ENCODE measurements around the gene EPHA8.
A peak's percentile ranks its signal among the peaks of the same experiment; 100 is the strongest.

Gene EPHA8

DNA sequence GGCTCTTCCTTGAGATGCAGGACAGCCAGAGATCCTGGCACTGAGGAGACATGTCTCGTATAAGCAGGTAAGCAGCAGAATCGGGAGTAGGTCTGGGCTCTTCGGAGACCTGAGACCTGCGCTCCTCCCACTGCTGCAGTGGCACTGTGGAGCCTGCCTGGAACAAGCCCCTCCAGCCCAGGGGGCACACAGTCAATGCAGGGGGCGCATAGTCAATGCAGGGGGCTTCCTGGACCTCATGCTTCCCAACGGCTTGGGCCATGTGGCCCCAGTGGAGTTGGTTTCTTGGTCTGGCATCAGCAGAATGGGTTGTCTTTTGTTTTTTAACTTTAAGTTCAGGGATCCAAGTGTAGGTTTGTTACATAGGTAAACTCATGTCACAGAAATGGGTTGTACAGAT is 27.9 kb upstream of the EPHA8 start:
- no peak for DNase-seq

DNA sequence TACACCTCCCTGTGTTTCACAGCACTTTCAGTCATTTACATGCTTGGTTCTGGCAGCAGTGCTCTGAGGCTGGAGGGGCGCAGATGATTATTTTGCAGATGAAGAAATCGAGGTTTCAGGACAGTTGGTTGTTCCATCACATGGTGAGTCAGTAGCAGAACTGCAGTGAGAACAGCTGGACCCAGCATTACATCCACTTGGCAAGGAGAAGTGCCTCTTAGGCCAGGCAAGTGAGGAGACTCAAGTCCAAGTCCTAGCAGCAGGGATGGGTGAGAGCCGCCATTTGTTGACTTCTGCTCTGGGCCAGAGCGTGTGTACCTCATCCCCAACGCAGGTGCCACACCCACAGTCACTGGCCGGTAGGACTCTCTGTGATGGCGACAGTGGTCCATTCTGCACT is 26.8 kb upstream of the EPHA8 start:
- DNase-seq: no peak

DNA sequence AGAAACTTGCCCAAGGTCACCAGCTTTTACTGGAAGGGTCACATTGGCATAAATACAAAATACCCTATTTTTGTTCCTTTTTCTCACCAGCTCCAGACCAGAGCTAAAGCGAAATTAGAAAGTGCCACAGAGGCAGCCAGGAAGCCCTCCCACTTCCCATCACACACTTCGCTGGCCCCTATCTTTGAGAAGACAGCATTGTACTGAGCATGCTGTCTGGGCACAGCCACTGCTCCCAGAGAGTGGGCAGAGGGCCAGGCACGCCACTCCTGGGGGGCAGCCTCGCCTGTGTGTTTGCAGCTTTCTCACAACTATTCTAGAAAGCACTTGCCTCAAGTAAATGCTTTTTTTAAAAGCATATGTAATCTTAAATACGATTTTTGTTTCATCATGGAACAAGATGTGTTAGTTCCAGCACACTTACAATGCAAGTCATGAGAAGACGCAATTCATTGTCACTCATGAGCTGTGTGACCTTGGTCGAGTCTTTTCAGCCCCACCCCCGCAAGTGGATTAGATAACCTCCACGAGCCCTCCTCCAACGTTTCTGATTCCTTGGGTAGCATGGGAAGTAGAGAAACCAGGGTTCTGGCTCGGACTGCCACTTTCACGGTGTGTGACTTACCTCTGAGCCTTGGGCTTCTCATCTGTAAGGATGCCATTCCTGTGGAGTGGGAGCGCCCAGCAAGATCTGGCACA is 25.7 kb upstream of the EPHA8 start:
- peak in 19 of 56 donors; percentile 5 to 45 (median 18) for DNase-seq

DNA sequence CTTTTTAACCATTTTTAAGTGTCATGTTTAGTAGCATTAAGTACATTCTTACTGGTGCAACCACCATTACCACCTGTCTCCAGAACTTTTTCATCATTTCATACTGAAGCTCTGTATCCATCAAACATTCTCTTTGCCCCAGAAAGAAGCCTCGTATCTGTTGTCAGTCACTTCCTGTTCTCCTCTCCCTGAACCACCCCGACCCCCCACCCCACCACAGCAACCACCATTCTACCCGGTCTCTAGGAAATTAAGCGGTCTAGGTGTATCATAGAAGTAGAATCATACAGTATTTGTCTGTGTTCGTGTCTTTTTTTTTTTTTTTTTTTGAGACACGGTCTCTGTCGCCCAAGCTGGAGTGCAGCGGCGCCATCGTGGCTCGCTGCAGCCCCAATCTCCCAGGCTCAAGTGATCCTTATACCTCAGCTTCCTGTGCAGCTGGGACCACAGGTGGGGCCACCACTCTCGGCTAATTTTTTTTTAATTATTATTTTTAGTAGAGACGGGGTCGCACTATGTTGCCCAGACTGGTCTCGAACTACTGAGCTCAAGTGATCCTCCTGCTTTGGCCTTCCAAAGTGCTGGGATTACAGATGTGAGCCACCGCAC is 23.7 kb upstream of the EPHA8 start:
- no peak for DNase-seq

- no peak for DNase-seq
Measured at GRCh38 chr1:22540337-22540736, 23.0 kb upstream of the EPHA8 start.

GRCh38 chr1:22542886-22543285 is 20.4 kb upstream of the EPHA8 start:
- DNase-seq: no peak

- no peak for DNase-seq
Measured at GRCh38 chr1:22543679-22544078, 19.6 kb upstream of the EPHA8 start.

DNA sequence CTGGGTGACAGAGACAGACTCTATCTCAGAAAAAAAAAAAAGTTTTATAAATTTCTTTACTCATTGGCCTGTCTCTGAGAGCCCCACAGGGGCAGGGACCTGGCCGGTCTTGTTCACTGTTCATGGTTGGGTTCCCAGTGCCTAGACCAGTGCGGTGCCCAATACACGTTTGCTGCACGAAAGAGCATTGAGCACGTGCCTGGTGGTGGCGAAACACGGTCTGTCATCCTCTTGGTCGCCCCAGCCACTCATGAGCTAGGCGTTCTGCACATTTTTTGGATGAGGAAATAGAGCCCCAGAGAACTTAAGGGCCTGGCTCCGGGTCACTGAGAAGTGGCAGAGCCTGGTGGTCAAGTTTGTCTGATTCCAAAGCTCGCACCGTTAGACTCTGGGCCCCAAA is 18.7 kb upstream of the EPHA8 start:
- DNase-seq: no peak

DNA sequence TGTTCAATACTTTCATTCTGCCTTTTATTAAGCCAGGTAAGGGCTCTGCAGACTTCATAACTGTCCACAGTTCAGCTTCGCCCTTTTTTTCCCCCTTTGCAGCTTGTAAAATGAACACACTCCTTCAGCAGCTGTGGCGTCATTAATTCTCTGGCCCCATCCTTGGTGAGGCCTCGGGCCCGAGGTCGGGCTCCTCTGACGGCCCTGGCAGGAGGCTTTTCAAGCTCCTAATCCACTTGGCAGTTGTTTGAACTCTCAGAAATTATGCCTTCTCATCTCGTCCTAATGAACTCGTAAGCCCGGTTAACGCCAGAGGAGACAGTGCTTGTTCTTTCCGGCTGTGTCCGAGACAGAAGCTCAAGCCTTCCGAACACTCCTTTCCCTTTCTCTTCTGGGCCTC is 18.1 kb upstream of the EPHA8 start:
- peak in 1 of 56 donors; percentile 24 for DNase-seq

DNA sequence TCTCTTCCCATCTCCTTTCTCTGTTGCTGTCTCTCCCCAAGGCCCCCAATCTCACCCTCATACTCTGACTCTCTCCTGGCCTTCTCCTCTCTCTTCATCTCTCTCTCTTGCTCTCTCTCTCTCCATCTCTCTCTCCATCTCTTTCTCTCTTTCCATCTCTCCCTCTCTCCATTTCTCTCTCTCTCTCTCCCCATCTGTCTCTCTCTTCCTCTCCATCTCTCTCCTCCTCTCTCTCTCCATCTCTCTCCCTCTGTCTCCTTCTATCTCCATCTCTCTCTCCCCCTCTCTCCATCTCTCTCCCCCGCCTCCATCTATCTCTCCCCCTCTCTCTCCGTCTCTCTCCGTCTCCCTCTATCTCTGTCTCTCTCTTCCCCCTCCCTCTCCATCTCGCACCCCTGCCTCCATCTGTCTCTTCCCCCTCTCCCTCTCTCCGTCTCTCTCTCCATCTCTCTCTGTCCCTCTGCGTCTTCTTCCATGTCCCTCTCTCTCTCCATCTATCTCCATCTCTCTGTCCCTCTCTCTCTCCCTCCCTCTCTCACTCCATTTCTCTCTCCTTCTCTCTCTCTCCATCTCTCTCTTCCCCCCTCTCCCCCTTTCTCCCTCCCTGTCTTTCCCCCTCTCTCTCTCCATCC is 16.0 kb upstream of the EPHA8 start:
- no peak for DNase-seq

- no peak for DNase-seq
Measured at GRCh38 chr1:22547818-22548462, 15.3 kb upstream of the EPHA8 start.

GRCh38 chr1:22550021-22550420 is 13.3 kb upstream of the EPHA8 start:
- DNase-seq: no peak

GRCh38 chr1:22551591-22551990 is 11.7 kb upstream of the EPHA8 start:
- DNase-seq: no peak

DNA sequence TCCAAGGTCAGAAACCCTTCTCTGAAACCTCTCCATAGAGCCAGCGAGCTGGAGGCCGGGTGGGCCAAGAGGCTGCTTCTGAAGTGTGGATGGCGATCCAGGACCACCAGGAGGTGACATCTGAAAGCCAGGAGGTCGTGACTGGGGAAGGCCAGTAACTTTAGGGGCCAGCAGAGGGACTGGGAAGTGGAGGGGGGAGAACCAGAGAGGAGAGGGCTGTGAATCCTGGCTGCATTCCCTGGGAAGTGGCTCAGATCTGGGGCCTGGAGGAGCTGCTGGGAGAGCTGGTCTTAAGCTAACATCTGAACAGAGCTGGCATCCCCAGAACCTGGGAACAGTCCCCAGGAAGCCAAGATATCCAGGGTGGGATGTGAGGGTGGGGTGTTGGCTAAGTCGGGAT is 11.3 kb upstream of the EPHA8 start:
- DNase-seq: no peak

GRCh38 chr1:22553104-22553880 is 10.0 kb upstream of the EPHA8 start:
- DNase-seq: no peak

DNA sequence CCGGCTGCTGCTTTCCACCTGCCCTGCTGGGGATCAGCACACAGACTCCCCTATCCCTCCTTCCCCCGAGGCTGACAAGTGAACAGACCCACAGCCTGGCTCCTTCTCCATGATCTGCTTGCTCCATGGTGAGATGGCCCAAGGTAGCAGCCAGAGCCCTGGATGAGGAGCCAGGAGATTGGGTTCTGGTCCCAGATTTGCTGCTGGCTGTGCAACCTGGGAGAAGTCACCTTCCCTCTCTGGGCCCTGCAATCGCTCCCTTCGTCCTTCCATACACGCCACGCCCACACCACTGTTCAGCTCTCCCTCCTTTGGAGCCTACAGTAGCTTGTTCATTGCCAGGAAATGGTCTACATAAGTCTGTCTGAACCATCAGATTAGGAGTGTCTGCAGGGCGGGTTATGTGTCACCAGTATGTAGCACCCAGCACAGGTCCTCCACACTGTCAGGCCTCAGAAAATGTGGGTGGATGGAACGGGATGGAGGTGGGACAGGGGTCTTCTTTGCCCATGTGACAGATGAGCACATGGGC is 9.2 kb upstream of the EPHA8 start:
- no peak for DNase-seq

- DNase-seq: no peak
Measured at GRCh38 chr1:22555371-22555656, 8.0 kb upstream of the EPHA8 start.

DNA sequence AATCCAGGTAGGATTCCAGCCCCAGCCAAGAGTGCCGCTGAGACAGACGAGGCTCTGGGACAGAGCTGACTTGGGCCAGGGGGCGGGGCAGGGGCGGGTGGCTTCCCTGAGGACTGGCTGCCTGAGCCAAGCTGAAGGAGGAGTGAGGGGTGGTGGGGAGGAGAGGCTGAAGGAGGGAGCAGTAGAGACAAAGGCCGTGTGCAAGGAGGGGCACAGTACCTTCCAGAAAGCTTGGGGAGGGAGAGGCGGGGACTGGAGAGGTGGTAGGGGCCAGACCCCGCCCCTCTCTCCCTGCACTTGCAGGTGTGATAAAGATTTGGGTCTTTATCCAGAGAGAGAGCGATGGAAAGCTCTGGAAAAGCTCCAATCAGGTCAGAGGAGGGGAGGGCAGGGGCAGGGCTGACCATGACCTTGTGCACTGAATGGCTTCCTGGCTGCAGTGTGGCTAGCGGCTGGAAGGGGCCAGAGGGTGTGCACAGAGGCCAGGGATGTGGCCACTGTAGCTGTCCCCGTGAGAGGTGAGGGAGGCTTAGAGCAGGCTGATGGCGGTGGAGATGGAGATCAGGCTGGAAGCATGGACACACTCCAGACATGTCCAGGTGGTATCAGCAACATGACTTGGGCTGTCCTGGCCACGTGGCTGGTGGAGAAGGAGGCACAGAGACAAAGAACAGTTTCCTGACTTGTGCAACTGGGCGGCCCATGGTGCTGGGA is 6.7 kb upstream of the EPHA8 start:
- DNase-seq: no peak

DNA sequence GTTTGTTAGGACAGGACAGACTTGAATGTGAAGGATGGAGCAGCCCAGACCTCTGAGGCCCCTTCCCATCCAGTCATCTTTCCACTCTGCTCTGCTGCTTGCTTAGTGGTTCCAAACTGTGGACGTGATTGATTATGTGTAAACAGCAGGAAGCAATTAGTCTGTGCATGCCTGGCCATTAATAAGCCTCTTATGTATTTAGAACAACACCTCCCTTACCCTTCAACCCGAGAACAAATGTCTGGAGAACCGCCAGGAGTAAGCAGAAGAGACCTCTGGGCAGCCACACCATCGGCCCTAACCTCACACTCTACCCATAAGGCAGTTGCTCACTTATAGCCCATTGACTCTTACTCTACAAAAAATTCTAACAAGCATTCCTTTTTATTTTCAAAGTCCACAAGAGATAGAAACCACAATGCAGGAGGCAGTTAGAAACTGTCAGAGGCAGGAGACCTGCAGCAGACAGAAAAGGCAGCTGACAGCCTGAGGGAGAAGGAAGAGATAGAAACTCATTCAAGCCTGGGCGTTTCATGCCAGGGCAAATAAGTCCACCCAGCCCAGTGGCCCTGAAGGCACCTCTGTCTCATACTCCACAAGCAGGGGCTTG is 5.8 kb upstream of the EPHA8 start:
- DNase-seq: no peak

Measured in amygdala (tissue), 56 donors.